ENCODE results near the gene RHD.
"Not testable (repeated sequence)": the region's sequence is repeated elsewhere in the genome, so short reads cannot be mapped to it uniquely, and the experiment has no call there.

Gene RHD

DNA sequence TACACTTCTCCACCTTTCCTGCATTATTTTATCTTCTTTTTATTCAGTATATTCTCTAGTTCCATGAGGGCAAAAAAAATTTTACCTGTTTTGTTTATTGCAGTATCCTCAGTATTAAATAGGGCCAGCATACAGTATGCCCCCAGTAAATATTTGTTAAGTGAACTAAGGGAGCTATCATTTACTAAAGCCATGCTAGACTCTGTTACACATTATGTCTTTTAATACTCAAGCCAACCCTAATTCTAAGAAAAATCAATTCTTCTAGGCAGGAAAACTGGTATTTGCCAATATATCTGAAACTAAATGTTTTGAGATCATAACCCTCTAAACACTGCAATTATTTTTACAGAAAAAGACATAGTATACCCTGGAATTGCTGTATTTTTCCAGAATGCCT lies 84.1 kb downstream of the RHD start:
- DNase-seq (ENCODE audit: low read depth), result no peak

DNA sequence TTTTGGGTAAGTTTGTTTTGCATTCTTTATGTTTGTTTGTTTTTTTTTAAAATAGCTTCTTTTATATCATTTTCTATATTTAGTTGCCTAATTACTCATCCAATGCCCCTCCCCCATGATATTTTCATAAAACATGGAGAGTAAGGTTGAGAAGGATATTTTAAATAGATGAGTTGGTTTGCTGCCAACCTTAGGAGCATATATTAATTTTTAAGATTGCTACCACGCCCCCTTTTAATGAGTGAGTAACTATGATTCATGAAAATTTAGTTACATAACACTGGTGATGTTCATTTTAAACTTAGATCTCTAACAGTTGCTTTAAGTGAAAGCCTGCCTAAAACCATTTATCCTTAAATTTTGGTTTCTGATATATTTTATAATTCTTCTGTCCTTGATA lies 84.5 kb downstream of the RHD start:
- DNase-seq (ENCODE audit: low read depth), result peak; percentile 46

DNA sequence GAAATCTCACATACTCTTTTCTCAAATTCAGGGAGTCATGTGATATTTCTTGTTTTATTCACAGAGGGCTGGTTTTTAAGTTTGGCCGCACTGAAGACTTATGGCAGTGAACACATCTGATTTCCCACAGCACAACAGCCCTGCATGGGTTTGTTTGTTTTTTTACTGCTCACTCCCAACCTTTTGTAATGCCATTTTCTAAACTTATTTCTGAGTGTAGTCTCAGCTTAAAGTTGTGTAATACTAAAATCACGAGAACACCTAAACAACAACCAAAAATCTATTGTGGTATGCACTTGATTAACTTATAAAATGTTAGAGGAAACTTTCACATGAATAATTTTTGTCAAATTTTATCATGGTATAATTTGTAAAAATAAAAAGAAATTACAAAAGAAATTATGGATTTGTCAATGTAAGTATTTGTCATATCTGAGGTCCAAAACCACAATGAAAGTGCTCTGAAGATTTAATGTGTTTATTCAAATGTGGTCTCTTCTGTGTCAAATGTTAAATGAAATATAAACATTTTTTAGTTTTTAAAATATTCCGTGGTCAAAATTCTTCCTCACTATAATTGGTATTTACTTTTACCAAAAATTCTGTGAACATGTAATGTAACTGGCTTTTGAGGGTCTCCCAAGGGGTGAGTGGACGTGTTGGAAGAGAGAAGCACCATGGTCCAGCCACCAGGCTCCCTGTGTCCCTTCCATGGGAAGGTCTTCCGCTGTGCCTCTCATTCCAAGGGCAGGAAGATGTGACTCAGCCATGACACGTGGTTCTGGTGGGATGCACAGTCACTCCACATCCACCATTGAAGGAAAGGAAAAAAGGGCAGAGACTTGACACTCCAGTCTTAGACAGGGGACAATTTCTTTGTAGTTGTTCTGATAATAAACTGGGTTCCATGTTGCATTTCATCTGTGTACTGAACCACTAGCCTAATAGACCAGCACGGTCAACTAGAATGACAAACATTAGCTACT lies 88.6 kb downstream of the RHD start:
- peak; percentile 85 for DNase-seq (ENCODE audit: low read depth)

DNA sequence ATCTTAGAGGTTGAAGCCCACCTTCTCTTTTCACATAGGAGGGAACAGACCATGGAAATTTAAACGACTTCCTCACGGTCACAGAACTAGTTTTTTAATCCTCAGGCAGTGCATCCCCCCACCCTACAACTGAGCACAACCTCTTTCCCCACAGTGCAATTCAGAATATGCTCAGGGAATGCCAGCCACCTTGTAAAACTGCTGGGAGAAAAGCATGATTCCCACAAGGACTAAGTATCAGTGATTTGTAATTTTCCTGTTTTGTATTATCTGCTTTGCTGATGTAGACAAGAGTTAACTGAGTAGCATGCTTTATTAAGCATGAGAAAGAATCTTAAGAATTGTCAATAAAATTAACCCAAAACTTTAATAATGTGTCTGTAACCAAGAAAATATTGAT lies 89.6 kb downstream of the RHD start:
- DNase-seq (ENCODE audit: low read depth), result no peak

DNA sequence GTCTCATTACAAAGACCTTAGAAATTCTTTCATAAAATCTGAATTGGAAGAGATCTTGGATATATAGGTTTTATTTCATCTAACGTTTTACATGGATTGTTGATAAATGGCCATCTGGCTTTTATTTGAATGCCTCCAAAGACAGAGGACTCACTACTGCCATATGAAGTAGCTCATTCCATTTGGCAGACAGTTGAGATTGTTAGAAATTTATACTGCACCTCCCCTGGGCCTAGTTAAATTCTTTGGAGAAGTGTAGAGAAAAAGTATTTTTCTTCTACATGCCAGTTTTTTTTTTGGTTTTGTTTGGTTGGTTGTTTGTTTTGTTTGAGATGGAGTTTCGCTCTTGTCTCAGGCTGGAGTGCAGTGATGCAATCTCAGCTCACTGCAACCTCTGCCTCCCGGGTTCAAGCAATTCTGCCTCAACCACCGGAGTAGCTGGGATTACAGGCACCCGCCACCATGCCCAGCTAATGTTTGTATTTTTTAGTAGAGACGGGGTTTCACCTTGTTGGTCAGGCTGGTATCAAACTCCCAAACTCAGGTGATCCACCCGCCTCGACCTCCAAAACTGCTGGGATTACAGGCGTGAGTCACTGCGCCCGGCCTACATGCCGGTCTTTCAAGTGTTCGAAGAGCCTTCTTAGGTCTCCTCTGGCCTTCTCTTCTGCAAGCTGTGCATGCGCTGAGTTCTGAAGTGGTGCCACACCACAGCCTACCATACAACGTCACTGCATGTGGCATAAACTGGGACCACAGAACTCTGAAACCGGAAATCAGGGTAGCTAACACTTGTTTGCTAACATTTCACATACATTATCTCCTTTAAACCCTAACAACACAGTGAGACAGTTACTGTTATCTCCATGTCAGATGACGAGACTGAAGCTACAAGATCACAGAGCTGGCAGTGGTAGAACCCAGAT lies 90.6 kb downstream of the RHD start:
- not testable (repeated sequence) for DNase-seq (ENCODE audit: low read depth)

DNA sequence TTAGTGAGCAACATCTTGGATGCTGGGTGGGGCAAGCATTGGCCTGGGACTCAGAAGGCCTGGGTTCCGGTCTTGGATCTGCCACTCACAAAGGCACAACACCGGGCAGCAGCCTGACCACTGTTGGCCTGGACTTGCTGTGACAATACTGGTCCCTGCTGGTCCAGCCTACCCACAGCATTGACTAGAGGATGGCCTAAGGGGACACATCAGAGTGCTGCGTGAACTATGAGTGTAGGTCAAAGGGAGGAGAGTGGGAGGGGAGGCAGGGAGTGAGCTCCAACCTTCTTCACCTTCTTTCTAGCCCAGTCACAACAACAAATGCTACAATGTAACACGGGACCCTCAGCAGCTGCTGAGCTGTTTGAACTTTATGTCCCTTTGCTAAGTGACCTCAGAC lies 96.9 kb downstream of the RHD start:
- no peak for DNase-seq (ENCODE audit: low read depth)

DNA sequence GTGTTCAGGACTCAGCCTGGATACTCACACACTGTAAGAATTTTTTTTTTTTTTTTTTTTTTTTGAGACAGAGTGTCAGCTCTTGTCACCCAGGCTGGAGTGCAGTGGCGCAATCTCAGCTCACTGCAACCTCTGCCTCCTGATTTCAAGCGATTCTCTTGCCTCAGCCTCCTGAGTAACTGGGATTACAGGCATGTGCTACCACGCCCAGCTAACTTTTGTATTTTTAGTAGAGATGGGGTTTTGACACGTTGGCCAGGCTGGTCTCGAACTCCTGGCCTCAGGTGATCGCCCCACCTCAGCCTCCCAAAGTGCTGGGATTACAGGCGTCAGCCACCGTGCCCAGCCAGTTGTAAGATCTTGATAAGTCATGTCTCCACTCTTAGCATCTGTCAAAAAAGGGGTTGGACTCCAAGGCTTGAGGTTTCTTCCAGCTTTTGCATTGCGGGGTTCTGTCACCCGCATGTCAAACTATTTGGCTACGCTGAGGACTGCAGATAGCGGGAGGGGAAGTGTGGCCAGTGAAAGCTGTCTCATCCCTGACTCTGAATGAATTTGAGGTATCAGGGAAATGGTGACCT lies 97.5 kb downstream of the RHD start:
- DNase-seq (ENCODE audit: low read depth), result not testable (repeated sequence)

DNA sequence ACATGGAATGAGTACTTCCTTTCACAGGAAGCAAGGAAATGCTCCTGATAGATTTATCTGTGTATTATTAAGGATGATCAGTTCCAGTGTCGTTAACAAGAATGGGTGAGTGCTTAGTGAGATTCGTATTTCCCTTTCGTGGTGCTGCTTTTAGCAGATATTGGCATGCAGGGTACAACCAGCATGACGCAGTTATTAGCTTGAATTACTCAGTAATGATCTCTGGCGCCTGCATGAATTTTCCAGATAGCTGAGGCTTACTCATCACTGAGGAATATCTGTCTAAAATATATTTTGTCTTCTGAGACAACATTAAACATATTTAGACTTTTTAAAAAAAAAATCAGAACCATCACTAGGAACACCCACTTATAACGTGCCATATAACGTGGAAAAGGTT lies 99.4 kb downstream of the RHD start:
- DNase-seq (ENCODE audit: low read depth), result peak; percentile 77

DNA sequence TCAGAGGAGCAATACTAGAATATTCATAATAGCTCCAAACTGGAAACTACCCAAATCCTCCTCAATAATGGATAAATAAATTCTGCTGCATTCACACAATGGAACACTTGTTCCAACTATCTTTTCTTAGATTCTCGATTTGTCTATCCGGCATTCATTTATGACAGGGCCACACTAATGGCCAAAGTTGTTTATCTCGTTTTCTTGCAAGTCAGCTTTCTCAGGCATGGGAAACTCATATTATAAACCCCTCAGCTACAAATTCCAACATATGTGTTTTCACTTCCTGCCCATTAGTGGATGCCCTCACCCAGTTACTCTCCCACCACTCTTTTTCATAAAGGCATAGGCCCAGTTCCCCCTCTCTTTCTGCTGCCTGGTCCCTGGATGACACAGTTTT lies 106.1 kb downstream of the RHD start:
- not testable (repeated sequence) for DNase-seq (ENCODE audit: low read depth)
